K562 (cell line): Measurements from ENCODE around the gene ASCL2. TPM values are rescaled to one million over a fixed set of nuclear protein-coding genes. Genes with fewer than 3 reads are reported as not detected.

Experiments used
- EWSR1 ChIP-seq: fragments of 450-650 bp; IDR thresholded peaks from 2 replicates; pipeline ENCODE4 v1.6.1; 2018; ENCODE audit warnings: borderline replicate concordance, mild to moderate bottlenecking, low read depth, moderate library complexity; ENCODE audit not compliant: partially characterized antibody
- FOXA1 ChIP-seq: fragments of 450-650 bp; IDR thresholded peaks from 2 replicates; pipeline ENCODE4 v1.6.1; 2016; ENCODE audit warnings: mild to moderate bottlenecking, borderline replicate concordance
- HNRNPK ChIP-seq: fragments of 200-400 bp; formaldehyde crosslinking; IDR thresholded peaks from one replicate; pipeline ENCODE4 v1.6.1; 2018; ENCODE audit warnings: mild to moderate bottlenecking, low read depth, low read length; ENCODE audit not compliant: poor library complexity, severe bottlenecking
- NR2F6 ChIP-seq: fragments of 450-650 bp; formaldehyde crosslinking; IDR thresholded peaks from 2 replicates; pipeline ENCODE4 v1.4.0; 2020; ENCODE audit warnings: mild to moderate bottlenecking
- PHTF2 ChIP-seq: fragments of 250-450 bp; sonication (Bioruptor Pico); IDR thresholded peaks from 2 replicates; pipeline ENCODE4 v1.5.0; 2021; ENCODE audit warnings: mild to moderate bottlenecking
- RBM17 ChIP-seq: fragments of 200-400 bp; formaldehyde crosslinking; IDR thresholded peaks from 2 replicates; pipeline ENCODE4 v1.6.1; 2017; ENCODE audit warnings: low read depth, mild to moderate bottlenecking, low read length, borderline replicate concordance
- polyA plus RNA-seq, 8 experiments: library from polyadenylated mRNA; depleted of rRNA in 4 of 8; stranded (reverse) in 5 of 8; unstranded in 3 of 8; fragments of >200 nt; fragmentation: Nextera tagmentation in 2 of 8; fragmentation: Illumina TruSeq in 1 of 8; extraction: Ambion mirVana in 2 of 8; extraction: Trizol in 1 of 8; gene quantifications; 2 replicates each; pipeline versions ENCODE4 v1.2.1 to v1.2.3, GENCODE V29; 2011 to 2014; ENCODE audit warnings: inconsistent platforms in 1 of 8, missing spikeins in 1 of 8
- total RNA-seq, 7 experiments: library from RNA; depleted of rRNA in 6 of 7; stranded (reverse); fragments of >200 nt in 6 of 7; fragmentation: Illumina TruSeq in 2 of 7; extraction: Trizol in 2 of 7; gene quantifications; 2 replicates each; pipeline versions ENCODE4 v1.2.1 to v1.2.3, GENCODE V29; 2011 to 2021; ENCODE audit warnings: low replicate concordance in 1 of 7
- TF ChIP-seq, protein P1 (sequence below): fragments of 450-650 bp; IDR thresholded peaks from 2 replicates; pipeline ENCODE4 v1.6.1; 2017; ENCODE audit warnings: antibody characterized with exemption, mild to moderate bottlenecking

Gene ASCL2
- total and polyA plus RNA-seq, 9 of the 15 experiments (the other 6 are each of a cell fraction or from before 2014, with no cell fraction given), result 0.11 to 1.4 (median 0.36) TPM; not detected in 2

DNA sequence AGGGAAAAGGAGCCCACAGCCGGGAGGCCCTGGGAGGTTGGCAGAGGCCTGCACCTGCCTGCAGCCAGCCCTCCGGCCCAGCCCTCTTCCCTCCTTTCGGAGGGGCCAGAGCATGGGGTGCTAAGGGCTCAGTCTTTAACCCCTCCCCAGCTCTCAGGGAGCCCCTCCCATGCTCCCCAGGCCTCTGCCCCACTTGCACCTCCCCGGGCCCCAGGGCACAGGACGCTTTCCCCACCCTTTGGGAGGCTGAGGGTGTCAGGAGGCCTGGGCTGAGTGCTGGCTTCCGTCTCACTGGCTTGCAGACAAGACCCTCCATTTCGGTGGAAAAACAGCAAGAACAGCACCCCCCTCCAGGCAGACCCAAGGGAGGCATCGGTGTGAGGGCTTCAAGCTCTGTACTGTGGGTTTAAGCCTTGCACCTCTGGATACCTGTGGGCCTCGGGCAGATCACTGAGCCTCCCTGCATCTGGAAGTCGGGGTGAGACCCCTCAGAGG, 7.3 kb downstream of the ASCL2 start (continued):
- TF ChIP-seq EWSR1 (no peak), FOXA1 (no peak), NR2F6 (CRISPR knock-in tag) (no peak), HNRNPK (no peak), PHTF2 (CRISPR knock-in tag) (no peak), RBM17 (no peak)
- TF ChIP-seq, protein P1, sequence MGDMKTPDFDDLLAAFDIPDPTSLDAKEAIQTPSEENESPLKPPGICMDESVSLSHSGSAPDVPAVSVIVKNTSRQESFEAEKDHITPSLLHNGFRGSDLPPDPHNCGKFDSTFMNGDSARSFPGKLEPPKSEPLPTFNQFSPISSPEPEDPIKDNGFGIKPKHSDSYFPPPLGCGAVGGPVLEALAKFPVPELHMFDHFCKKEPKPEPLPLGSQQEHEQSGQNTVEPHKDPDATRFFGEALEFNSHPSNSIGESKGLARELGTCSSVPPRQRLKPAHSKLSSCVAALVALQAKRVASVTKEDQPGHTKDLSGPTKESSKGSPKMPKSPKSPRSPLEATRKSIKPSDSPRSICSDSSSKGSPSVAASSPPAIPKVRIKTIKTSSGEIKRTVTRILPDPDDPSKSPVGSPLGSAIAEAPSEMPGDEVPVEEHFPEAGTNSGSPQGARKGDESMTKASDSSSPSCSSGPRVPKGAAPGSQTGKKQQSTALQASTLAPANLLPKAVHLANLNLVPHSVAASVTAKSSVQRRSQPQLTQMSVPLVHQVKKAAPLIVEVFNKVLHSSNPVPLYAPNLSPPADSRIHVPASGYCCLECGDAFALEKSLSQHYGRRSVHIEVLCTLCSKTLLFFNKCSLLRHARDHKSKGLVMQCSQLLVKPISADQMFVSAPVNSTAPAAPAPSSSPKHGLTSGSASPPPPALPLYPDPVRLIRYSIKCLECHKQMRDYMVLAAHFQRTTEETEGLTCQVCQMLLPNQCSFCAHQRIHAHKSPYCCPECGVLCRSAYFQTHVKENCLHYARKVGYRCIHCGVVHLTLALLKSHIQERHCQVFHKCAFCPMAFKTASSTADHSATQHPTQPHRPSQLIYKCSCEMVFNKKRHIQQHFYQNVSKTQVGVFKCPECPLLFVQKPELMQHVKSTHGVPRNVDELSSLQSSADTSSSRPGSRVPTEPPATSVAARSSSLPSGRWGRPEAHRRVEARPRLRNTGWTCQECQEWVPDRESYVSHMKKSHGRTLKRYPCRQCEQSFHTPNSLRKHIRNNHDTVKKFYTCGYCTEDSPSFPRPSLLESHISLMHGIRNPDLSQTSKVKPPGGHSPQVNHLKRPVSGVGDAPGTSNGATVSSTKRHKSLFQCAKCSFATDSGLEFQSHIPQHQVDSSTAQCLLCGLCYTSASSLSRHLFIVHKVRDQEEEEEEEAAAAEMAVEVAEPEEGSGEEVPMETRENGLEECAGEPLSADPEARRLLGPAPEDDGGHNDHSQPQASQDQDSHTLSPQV, result no peak
